ENCODE measurements around the gene LIPC. TPM values are rescaled to one million over a fixed set of nuclear protein-coding genes. Genes with fewer than 3 reads are reported as not detected.

LIPC gene
- total RNA-seq: not detected

- Histone ChIP-seq H3K27me3 (replicated peaks; ENCODE audit: insufficient read depth) (no peaks in the 10 kb centered on the region), H3K4me3 (no peak within 1 kb of the TSS), H3K4me1 (ENCODE audit: control insufficient read depth in 1 of 2, low read depth in 2 of 2) (no peaks in the 10 kb centered on the region), H3K9me3 (no peaks in the 10 kb centered on the region), H3K36me3 (no peaks in the 10 kb centered on the region), H3K27ac (no peak within 1 kb of the TSS)
- DNase-seq (ENCODE audit: low spot score) (no peak), ATAC-seq (ENCODE audit: insufficient number of reproducible peaks, low FRiP score, low read depth) (no peak)
- TF ChIP-seq, protein P1, sequence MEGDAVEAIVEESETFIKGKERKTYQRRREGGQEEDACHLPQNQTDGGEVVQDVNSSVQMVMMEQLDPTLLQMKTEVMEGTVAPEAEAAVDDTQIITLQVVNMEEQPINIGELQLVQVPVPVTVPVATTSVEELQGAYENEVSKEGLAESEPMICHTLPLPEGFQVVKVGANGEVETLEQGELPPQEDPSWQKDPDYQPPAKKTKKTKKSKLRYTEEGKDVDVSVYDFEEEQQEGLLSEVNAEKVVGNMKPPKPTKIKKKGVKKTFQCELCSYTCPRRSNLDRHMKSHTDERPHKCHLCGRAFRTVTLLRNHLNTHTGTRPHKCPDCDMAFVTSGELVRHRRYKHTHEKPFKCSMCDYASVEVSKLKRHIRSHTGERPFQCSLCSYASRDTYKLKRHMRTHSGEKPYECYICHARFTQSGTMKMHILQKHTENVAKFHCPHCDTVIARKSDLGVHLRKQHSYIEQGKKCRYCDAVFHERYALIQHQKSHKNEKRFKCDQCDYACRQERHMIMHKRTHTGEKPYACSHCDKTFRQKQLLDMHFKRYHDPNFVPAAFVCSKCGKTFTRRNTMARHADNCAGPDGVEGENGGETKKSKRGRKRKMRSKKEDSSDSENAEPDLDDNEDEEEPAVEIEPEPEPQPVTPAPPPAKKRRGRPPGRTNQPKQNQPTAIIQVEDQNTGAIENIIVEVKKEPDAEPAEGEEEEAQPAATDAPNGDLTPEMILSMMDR (IDR thresholded peaks at IDR 0.05): no peak
Measured at GRCh38 chr15:58431221-58432149, at the start of gene LIPC. TSS of gene LIPC (plus strand) at chr15:58431991. CDS start at chr15:58432033, 42 bp downstream.

GRCh38 chr15:58383876-58384275, 47.9 kb upstream of the LIPC start:
- Histone ChIP-seq H3K36me3 (no peaks in the 10 kb centered on the region), H3K4me3 (no peak overlapping the region), H3K9me3 (no peaks in the 10 kb centered on the region), H3K27me3 (replicated peaks; ENCODE audit: insufficient read depth) (no peaks in the 10 kb centered on the region), H3K27ac (no peak overlapping the region), H3K4me1 (ENCODE audit: control insufficient read depth in 1 of 2, low read depth in 2 of 2) (no peaks in the 10 kb centered on the region)
- DNase-seq (ENCODE audit: low spot score) (no peak), ATAC-seq (ENCODE audit: insufficient number of reproducible peaks, low FRiP score, low read depth) (no peak)
- TF ChIP-seq, protein P1 (IDR thresholded peaks at IDR 0.05): no peak

- DNase-seq (ENCODE audit: low spot score) (no peak), ATAC-seq (ENCODE audit: insufficient number of reproducible peaks, low FRiP score, low read depth) (no peak)
- Histone ChIP-seq H3K36me3 (no peaks in the 10 kb centered on the region), H3K4me3 (no peak overlapping the region), H3K27me3 (replicated peaks; ENCODE audit: insufficient read depth) (no peaks in the 10 kb centered on the region), H3K27ac (no peak overlapping the region), H3K4me1 (ENCODE audit: control insufficient read depth in 1 of 2, low read depth in 2 of 2) (no peaks in the 10 kb centered on the region), H3K9me3 (no peaks in the 10 kb centered on the region)
- TF ChIP-seq, protein P1 (IDR thresholded peaks at IDR 0.05): no peak
Measured at GRCh38 chr15:58384667-58385066, 47.1 kb upstream of the LIPC start.

DNA sequence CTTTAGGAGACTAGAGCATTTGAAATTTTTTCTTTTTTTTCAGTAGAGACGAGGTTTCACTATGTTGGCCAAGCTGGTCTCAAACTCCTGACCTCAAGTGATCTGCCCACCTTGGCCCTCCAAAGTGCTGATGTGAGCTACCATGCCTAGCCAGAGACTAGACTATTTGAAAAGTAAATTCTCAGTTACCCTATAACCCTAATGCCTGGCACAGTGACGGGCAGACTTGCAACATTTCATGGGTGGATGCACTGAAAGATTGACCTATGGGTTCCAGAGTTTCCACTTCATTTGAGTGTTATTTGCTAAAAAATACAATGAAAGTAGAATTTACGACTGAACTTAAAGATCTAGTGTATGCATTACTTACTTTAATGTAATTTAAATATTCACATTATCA, 45.7 kb upstream of the LIPC start:
- no peak overlapping the region for H3K27ac ChIP-seq
- ATAC-seq (ENCODE audit: insufficient number of reproducible peaks, low FRiP score, low read depth): no peak
- H3K4me1 ChIP-seq (ENCODE audit: control insufficient read depth in 1 of 2, low read depth in 2 of 2): no peaks in the 10 kb centered on the region
- H3K36me3 ChIP-seq: no peaks in the 10 kb centered on the region
- no peaks in the 10 kb centered on the region for H3K9me3 ChIP-seq
- TF ChIP-seq, protein P1 (IDR thresholded peaks at IDR 0.05): no peak
- H3K27me3 ChIP-seq (replicated peaks; ENCODE audit: insufficient read depth): no peaks in the 10 kb centered on the region
- H3K4me3 ChIP-seq: no peak overlapping the region
- DNase-seq (ENCODE audit: low spot score): no peak

GRCh38 chr15:58386641-58387040, 45.1 kb upstream of the LIPC start:
- H3K27ac ChIP-seq: no peak overlapping the region
- TF ChIP-seq, protein P1 (IDR thresholded peaks at IDR 0.05): no peak

More at GRCh38 chr15:58386641-58387040, 45.1 kb upstream of the LIPC start:
- ATAC-seq (ENCODE audit: insufficient number of reproducible peaks, low FRiP score, low read depth): no peak
- Histone ChIP-seq H3K4me3 (no peak overlapping the region), H3K9me3 (no peaks in the 10 kb centered on the region), H3K4me1 (ENCODE audit: control insufficient read depth in 1 of 2, low read depth in 2 of 2) (no peaks in the 10 kb centered on the region), H3K36me3 (no peaks in the 10 kb centered on the region), H3K27me3 (replicated peaks; ENCODE audit: insufficient read depth) (no peaks in the 10 kb centered on the region)
- no peak for DNase-seq (ENCODE audit: low spot score)

All from thoracic aorta (tissue), 2 donors.